ENCODE data around the gene OR10T2.

DNA sequence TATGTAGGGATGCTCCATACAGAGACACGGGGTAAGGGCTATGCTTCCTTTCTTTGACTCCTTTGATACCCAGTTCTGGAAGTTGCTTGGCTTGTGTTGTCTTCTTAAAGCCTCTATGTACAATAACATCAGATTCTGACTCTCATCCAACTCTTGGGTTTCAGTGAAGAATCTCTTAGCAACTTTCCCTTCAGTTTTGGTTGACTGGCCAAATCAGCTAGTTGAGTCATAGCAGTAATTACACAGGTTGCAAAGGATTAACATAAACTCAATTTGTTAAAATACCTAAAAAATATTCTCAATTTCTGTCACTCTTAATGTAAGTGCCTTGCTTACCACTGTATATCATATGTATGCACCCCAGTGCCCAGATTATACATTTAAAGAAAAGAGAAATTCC is 36.3 kb downstream of the OR10T2 start:
- no peak for TF ChIP-seq CTCF (IDR thresholded peaks at IDR 0.05)
- TF ChIP-seq EP300 (IDR thresholded peaks at IDR 0.05), result no peak
